H1 (cell line): ENCODE data around the gene CGREF1. TPM values are rescaled to one million over a fixed set of nuclear protein-coding genes. Genes with fewer than 3 reads are reported as not detected.
A peak's percentile ranks its signal among the peaks of the same experiment; 100 is the strongest.

Experiments
- CTCF ChIA-PET: fragments of 300-600 bp; sonication (Branson Sonifier 250); formaldehyde crosslinking; loops from one replicate; lab custom pipeline; 2021; ENCODE audit not compliant: partially characterized antibody; lab: Charles Lee
- POLR2A ChIA-PET: fragments of 300-600 bp; sonication (Branson Sonifier 250); formaldehyde crosslinking; loops from one replicate; lab custom pipeline; 2021; ENCODE audit warnings: inconsistent platforms; ENCODE audit not compliant: partially characterized antibody; lab: Charles Lee
- DNase-seq, 2 experiments: peaks; one replicate each; pipeline versions ENCODE4 v3.0.0 to v3.0.0-alpha.2; 2010 to 2022; ENCODE audit warnings: low spot score in 2 of 2, low read depth in 1 of 2, mixed read lengths in 1 of 2
- FAIRE-seq: peaks from 2 replicates; lab custom pipeline; 2011; peaks lifted over from hg19 to GRCh38; lab: Jason Lieb, UNC
- H2AFZ ChIP-seq: 2 replicates; pipeline ENCODE4 v1.8.1; 2012; ENCODE audit warnings: low read length, inconsistent platforms
- H2AK5ac ChIP-seq: 2 replicates; pipeline ENCODE4 v1.6.1; 2013; ENCODE audit warnings: low read depth, low read length
- H2BK120ac ChIP-seq: replicated peaks from 2 replicates; pipeline ENCODE3; 2013; ENCODE audit warnings: low read depth, low read length, inconsistent platforms
- H2BK12ac ChIP-seq: 2 replicates; pipeline ENCODE4 v1.6.1; 2013; ENCODE audit warnings: low read depth, low read length
- H2BK15ac ChIP-seq: 2 replicates; pipeline ENCODE4 v1.6.1; 2013; ENCODE audit warnings: low read length
- H2BK20ac ChIP-seq: 2 replicates; pipeline ENCODE4 v1.6.1; 2013; ENCODE audit warnings: low read length
- H2BK5ac ChIP-seq: 2 replicates; pipeline ENCODE4 v1.6.1; 2013; ENCODE audit warnings: low read depth, low read length
- H3K14ac ChIP-seq: 2 replicates; pipeline ENCODE4 v1.6.1; 2013; ENCODE audit warnings: inconsistent platforms; ENCODE audit not compliant: insufficient read length
- H3K18ac ChIP-seq: 2 replicates; pipeline ENCODE4 v1.6.1; 2013; ENCODE audit warnings: low read length; ENCODE audit errors: extremely low read depth
- H3K23ac ChIP-seq: 2 replicates; pipeline ENCODE4 v1.6.1; 2013; ENCODE audit warnings: inconsistent platforms; ENCODE audit not compliant: insufficient read length
- H3K23me2 ChIP-seq: 2 replicates; pipeline ENCODE4 v1.6.1; 2013; ENCODE audit warnings: low read depth, low read length
- H3K27ac ChIP-seq: 2 replicates; pipeline ENCODE4 v1.6.1; 2011; ENCODE audit warnings: low read depth, low read length, inconsistent platforms
- H3K27me3 ChIP-seq, 4 experiments: replicated peaks in 1 of 4; 1 replicate in 1 of 4; 2 replicates in 3 of 4; pipeline versions ENCODE4 v1.6.1 to v1.8.1; 2011 to 2013; ENCODE audit warnings: low read length in 3 of 4, mild to moderate bottlenecking in 3 of 4, inconsistent platforms in 2 of 4, mixed read lengths in 2 of 4, moderate library complexity in 1 of 4; ENCODE audit not compliant: control insufficient read depth in 3 of 4, insufficient read depth in 3 of 4; ENCODE audit errors: extremely low read depth in 1 of 4
- H3K36me3 ChIP-seq, 4 experiments: 2 replicates each; pipeline versions ENCODE4 v1.6.1 to v1.8.1; 2011 to 2013; ENCODE audit warnings: mild to moderate bottlenecking in 4 of 4, low read length in 3 of 4, moderate library complexity in 2 of 4, control low read depth in 1 of 4, inconsistent platforms in 1 of 4; ENCODE audit not compliant: insufficient read depth in 4 of 4, control insufficient read depth in 2 of 4
- H3K4ac ChIP-seq: replicated peaks from 2 replicates; pipeline ENCODE3; 2013; ENCODE audit warnings: low read length, low read depth, mixed read lengths, inconsistent platforms; ENCODE audit not compliant: insufficient read length
- H3K4me1 ChIP-seq, 4 experiments: replicated peaks in 1 of 4; 1 replicate in 1 of 4; 2 replicates in 3 of 4; pipeline versions ENCODE4 v1.6.1 to v1.8.1; 2011 to 2013; ENCODE audit warnings: low read length in 3 of 4, inconsistent platforms in 2 of 4, mixed read lengths in 1 of 4; ENCODE audit not compliant: insufficient read depth in 4 of 4, control insufficient read depth in 3 of 4
- H3K4me2 ChIP-seq, 2 experiments: 2 replicates each; pipeline versions ENCODE4 v1.6.1 to v1.8.1; 2011 to 2013; ENCODE audit warnings: low read depth in 2 of 2, low read length in 2 of 2, control low read depth in 1 of 2, inconsistent platforms in 1 of 2, mild to moderate bottlenecking in 1 of 2; ENCODE audit not compliant: insufficient read depth in 1 of 2
- H3K4me3 ChIP-seq, 4 experiments: fragments of 200-600, 300-600 bp in 1 of 4; sonication (generic), shearing (Covaris generic), sonication (Bioruptor Twin) in 1 of 4; 2 replicates each; pipeline versions ENCODE4 v1.5.1 to v1.8.1; 2011 to 2016; ENCODE audit warnings: low read length in 4 of 4, low read depth in 3 of 4, control low read depth in 2 of 4, inconsistent platforms in 2 of 4, mild to moderate bottlenecking in 2 of 4, mixed read lengths in 1 of 4, moderate library complexity in 1 of 4; ENCODE audit not compliant: insufficient read depth in 2 of 4; ENCODE audit errors: extremely low read depth in 1 of 4
- H3K56ac ChIP-seq: replicated peaks from 2 replicates; pipeline ENCODE3; 2013; ENCODE audit warnings: low read depth, mild to moderate bottlenecking, mixed read lengths, low read length, inconsistent platforms; ENCODE audit not compliant: insufficient read length
- H3K79me1 ChIP-seq: 2 replicates; pipeline ENCODE4 v1.6.1; 2013; ENCODE audit warnings: low read depth, low read length, control low read depth
- H3K79me2 ChIP-seq, 2 experiments: 2 replicates each; pipeline versions ENCODE4 v1.6.1 to v1.8.1; 2012 to 2013; ENCODE audit warnings: low read length in 2 of 2, mild to moderate bottlenecking in 2 of 2, inconsistent platforms in 1 of 2; ENCODE audit not compliant: insufficient read depth in 2 of 2, control insufficient read depth in 1 of 2
- H3K9ac ChIP-seq, 4 experiments: replicated peaks in 1 of 4; 1 replicate in 1 of 4; 2 replicates in 3 of 4; pipeline versions ENCODE4 v1.6.1 to v1.8.1; 2011 to 2013; ENCODE audit warnings: low read depth in 3 of 4, low read length in 3 of 4, control low read depth in 2 of 4, mild to moderate bottlenecking in 2 of 4, moderate library complexity in 2 of 4, inconsistent platforms in 1 of 4; ENCODE audit errors: extremely low read depth in 1 of 4
- H3K9me3 ChIP-seq, 2 experiments: 2 replicates each; pipeline versions ENCODE4 v1.6.1 to v1.8.1; 2012 to 2013; ENCODE audit warnings: mild to moderate bottlenecking in 2 of 2, moderate library complexity in 2 of 2, control low read depth in 1 of 2, inconsistent platforms in 1 of 2, low read depth in 1 of 2, low read length in 1 of 2, mixed read lengths in 1 of 2; ENCODE audit not compliant: insufficient read depth in 2 of 2
- H4K20me1 ChIP-seq, 2 experiments: replicated peaks in 1 of 2; 2 replicates each; pipeline versions ENCODE3 to v1.8.1; 2011 to 2013; ENCODE audit warnings: inconsistent platforms in 2 of 2, low read length in 2 of 2, mild to moderate bottlenecking in 1 of 2; ENCODE audit not compliant: insufficient read depth in 2 of 2, control insufficient read depth in 1 of 2
- H4K5ac ChIP-seq: 2 replicates; pipeline ENCODE4 v1.6.1; 2013; ENCODE audit warnings: low read length, low read depth, mixed read lengths, inconsistent platforms; ENCODE audit not compliant: insufficient read length
- H4K8ac ChIP-seq: 2 replicates; pipeline ENCODE4 v1.8.0; 2013; ENCODE audit warnings: mild to moderate bottlenecking, moderate library complexity, low read length, inconsistent platforms; ENCODE audit not compliant: insufficient read depth; ENCODE audit errors: extremely low read depth
- H4K91ac ChIP-seq: replicated peaks from 2 replicates; pipeline ENCODE3; 2013; ENCODE audit warnings: low read length, mixed read lengths, inconsistent platforms; ENCODE audit not compliant: insufficient read length
- CEBPB ChIP-seq: IDR thresholded peaks from 2 replicates; pipeline ENCODE4 v1.6.1; 2012; ENCODE audit warnings: low read depth, low read length
- EP300 ChIP-seq, 2 experiments: IDR thresholded peaks; 1 replicate in 1 of 2; 2 replicates in 1 of 2; pipeline ENCODE4 v1.6.1; 2011 to 2012; ENCODE audit warnings: low read depth in 2 of 2, low read length in 2 of 2, mild to moderate bottlenecking in 2 of 2, borderline replicate concordance in 1 of 2, inconsistent platforms in 1 of 2, moderate library complexity in 1 of 2
- HDAC2 ChIP-seq, 2 experiments: fragments of 300-600 bp in 1 of 2; sonication (generic) in 1 of 2; IDR thresholded peaks; 2 replicates each; pipeline ENCODE4 v1.6.1; 2011 to 2012; ENCODE audit warnings: low read depth in 2 of 2, low read length in 2 of 2, mild to moderate bottlenecking in 2 of 2, moderate library complexity in 2 of 2, borderline replicate concordance in 1 of 2, inconsistent platforms in 1 of 2
- KDM4A ChIP-seq: IDR thresholded peaks from one replicate; pipeline ENCODE4 v1.7.1; 2012; ENCODE audit warnings: low read depth, mild to moderate bottlenecking, moderate library complexity, low read length, inconsistent platforms; ENCODE audit not compliant: severe bottlenecking
- PHF8 ChIP-seq: fragments of 200-600 bp; sonication (generic); conservative IDR thresholded peaks from 2 replicates; pipeline ENCODE4 v1.7.1; 2012; ENCODE audit warnings: low read depth, mild to moderate bottlenecking, inconsistent platforms, low read length, moderate library complexity
- POLR2A ChIP-seq, 2 experiments: IDR thresholded peaks; 1 replicate in 1 of 2; 2 replicates in 1 of 2; pipeline ENCODE4 v1.6.1; 2011; ENCODE audit warnings: low read depth in 2 of 2, low read length in 2 of 2, mild to moderate bottlenecking in 2 of 2; ENCODE audit errors: control extremely low read depth in 1 of 2
- POLR2AphosphoS5 ChIP-seq: IDR thresholded peaks from 2 replicates; pipeline ENCODE4 v1.6.1; 2011; ENCODE audit warnings: low read depth, low read length
- RFX5 ChIP-seq: IDR thresholded peaks from 2 replicates; pipeline ENCODE4 v1.6.1; 2011; ENCODE audit warnings: low read depth, low read length, improper control_type of control experiment, borderline replicate concordance
- TAF1 ChIP-seq: IDR thresholded peaks from 2 replicates; pipeline ENCODE4 v1.6.1; 2011; ENCODE audit warnings: mild to moderate bottlenecking, low read depth, low read length
- WGBS, 2 experiments: shearing (Covaris generic) in 1 of 2; methylation state at CpG; one replicate each; pipeline versions ENCODE4 v1.1.6 to v1.1.7; 2013 to 2015; ENCODE audit warnings: low lambda C conversion rate in 2 of 2, mixed read lengths in 2 of 2, inconsistent platforms in 1 of 2, low coverage in 1 of 2, missing lambda C conversion rate in 1 of 2; ENCODE audit not compliant: insufficient replicate concordance in 2 of 2, insufficient coverage in 1 of 2, insufficient read length in 1 of 2; ENCODE audit errors: extremely low coverage in 1 of 2, missing lambda C conversion rate in 1 of 2; 5-methylcytosine and 5-hydroxymethylcytosine counted together
- polyA plus RNA-seq, 7 experiments: library from polyadenylated mRNA; depleted of rRNA in 3 of 7; stranded (reverse) in 5 of 7; unstranded in 2 of 7; fragments of >200 nt in 5 of 7; fragments of 200-250 nt in 2 of 7; gene quantifications; 1 replicate in 5 of 7; 2 replicates in 1 of 7; 4 replicates in 1 of 7; pipeline versions ENCODE4 v1.2.1 to v1.2.3, GENCODE V29; 2011 to 2013; ENCODE audit warnings: missing spikeins in 2 of 7, mixed read lengths in 2 of 7
- total RNA-seq: library from RNA; stranded (reverse); fragmentation: NEBNext Ultra II Directional; extraction: Animal tissue kit (Norgen Biotek cat#: 25700); gene quantifications from 2 replicates; pipeline ENCODE4 v1.2.1, GENCODE V29; 2021
- TF ChIP-seq, protein P1 (sequence below): IDR thresholded peaks from 2 replicates; pipeline ENCODE4 v1.6.1; 2012; ENCODE audit warnings: inconsistent platforms

The CGREF1 gene
- total and polyA plus RNA-seq, 2 of the 8 experiments (the other 6 are each of a cell fraction or from before 2014, with no cell fraction given): 2.5 to 3.4 TPM

DNA sequence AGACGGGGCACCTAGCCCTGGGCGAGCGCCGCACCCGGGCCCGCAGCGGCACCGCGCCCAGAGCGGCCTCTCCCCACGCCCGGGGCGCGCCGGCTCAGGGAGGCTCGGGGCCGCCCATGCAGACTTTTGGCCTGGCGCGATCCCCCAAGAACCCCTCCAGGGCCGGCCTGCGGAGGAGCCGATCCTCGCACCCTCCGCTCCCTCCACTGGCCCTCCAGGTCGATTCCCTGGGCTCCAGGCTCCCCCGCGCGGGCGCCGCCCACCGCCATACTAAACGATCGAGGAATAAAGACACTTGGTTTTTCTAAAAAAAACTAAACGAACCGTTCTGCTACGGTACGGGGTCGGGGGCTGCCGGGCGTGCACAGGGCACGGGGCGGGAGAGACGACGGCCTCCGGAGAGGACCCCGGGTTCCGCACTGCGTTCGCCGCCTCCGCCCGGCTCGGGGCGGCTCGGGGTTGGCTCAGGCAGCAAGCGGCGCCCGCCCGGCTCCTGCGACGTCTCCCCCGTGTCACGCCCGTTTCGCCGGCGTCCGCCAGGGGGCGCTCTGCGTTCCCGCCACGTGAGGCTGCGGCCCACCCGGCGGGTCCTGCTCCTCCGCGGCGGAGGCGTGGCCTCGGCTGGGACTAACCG is 32.7 kb downstream of the CGREF1 start:
- WGBS, 2 experiments: 1% methylated on average over 42 of the region's 81 CpGs; no CpG with 5 or more reads in 1 of the 2 experiments
- POLR2A ChIA-PET: interaction anchor here (0.6 to 5.9 kb wide), 8 partner anchors 11 to 126 kb away, joined by 3 to 63 read pairs (median 6); partner anchors contain the start of genes AGBL5, ATRAID, OST4 and SLC5A6
- TF ChIP-seq POLR2AphosphoS5: peak; percentile 38; the same call in 1 of the 2 replicates
- TF ChIP-seq TAF1: peak; percentile 43; the same call in 1 of the 2 replicates
- TF ChIP-seq, protein P1, sequence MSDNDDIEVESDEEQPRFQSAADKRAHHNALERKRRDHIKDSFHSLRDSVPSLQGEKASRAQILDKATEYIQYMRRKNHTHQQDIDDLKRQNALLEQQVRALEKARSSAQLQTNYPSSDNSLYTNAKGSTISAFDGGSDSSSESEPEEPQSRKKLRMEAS: peak; percentile 97
- TF ChIP-seq PHF8: peak; percentile 20; the same call in 1 of the 2 replicates
- TF ChIP-seq HDAC2 (IDR thresholded peaks at IDR 0.05; ENCODE audit: borderline replicate concordance in 1 of 2, low read depth in 2 of 2, low read length in 2 of 2): peak; percentile 65 to 97; a peak in 3 of 4 replicates
- TF ChIP-seq RFX5: no peak
- TF ChIP-seq CEBPB: no peak
- TF ChIP-seq KDM4A: peak; percentile 68
- TF ChIP-seq POLR2A (IDR thresholded peaks at IDR 0.05; ENCODE audit: control extremely low read depth in 1 of 2, low read depth in 2 of 2, low read length in 2 of 2): peak in 1 of 2 experiments; percentile 40; a peak in 1 of 3 replicates
- peak in 1 of 2 experiments; percentile 64; a peak in 1 of 3 replicates for TF ChIP-seq EP300 (IDR thresholded peaks at IDR 0.05; ENCODE audit: borderline replicate concordance in 1 of 2, low read depth in 2 of 2, low read length in 2 of 2)

More for the DNA sequence above, 32.7 kb downstream of the CGREF1 start:
- Histone ChIP-seq H3K9me3 (no peaks in the 10 kb centered on the region), H3K56ac (peak overlapping the region; percentile 13), H3K4ac (no peak overlapping the region), H3K79me2 (no peaks in the 10 kb centered on the region), H4K5ac (no peak overlapping the region), H3K27me3 (peaks cover 0 to 9% (median 4%) of the 10 kb centered on the region in 4 experiments; a peak in 2 of 7 replicates), H3K23ac (no peak overlapping the region), H3K18ac (peak overlapping the region; percentile 87), H3K36me3 (no peaks in the 10 kb centered on the region), H3K9ac (peak overlapping the region; percentile 10 to 38 (median 25); a peak in 5 of 7 replicates), H2BK12ac (no peak overlapping the region), H3K4me2 (peak overlapping the region; percentile 70 to 84), H2BK20ac (no peak overlapping the region), H2BK15ac (no peak overlapping the region), H2BK120ac (no peak overlapping the region), H3K27ac (no peak overlapping the region), H3K4me3 (peak overlapping the region; percentile 44 to 75 (median 61)), H3K14ac (no peak overlapping the region), H4K20me1 (peaks cover 0 to 1% of the 10 kb centered on the region in 2 experiments), H3K4me1 (peaks cover 4 to 23% (median 6%) of the 10 kb centered on the region in 4 experiments; a peak in 6 of 7 replicates), H3K79me1 (no peaks in the 10 kb centered on the region), H3K23me2 (peaks cover 13% of the 10 kb centered on the region; the same call in 1 of the 2 replicates), H2AK5ac (no peak overlapping the region), H2BK5ac (no peak overlapping the region), H4K91ac (no peak overlapping the region), H2AFZ (peak overlapping the region; percentile 25; the same call in 1 of the 2 replicates), H4K8ac (peak overlapping the region; percentile 85)
- DNase-seq (peak; percentile 79 to 99), FAIRE-seq (no peak)
- CTCF ChIA-PET: interaction anchor here (0.8 to 16.5 kb wide), 17 partner anchors 8 to 207 kb away, joined by 3 to 160 read pairs (median 5); partner anchors contain the start of genes AGBL5, PREB and SLC5A6
